ENCODE measurements around the gene GOLPH3L. TPM values are rescaled to one million over a fixed set of nuclear protein-coding genes. Genes with fewer than 3 reads are reported as not detected.
"Not testable (repeated sequence)": the region's sequence is repeated elsewhere in the genome, so short reads cannot be mapped to it uniquely, and the experiment has no call there.

The GOLPH3L gene
- total RNA-seq, 3 donors from 2014 or later: 11.2 to 11.9 (median 11.5) TPM

- H3K4me3 Mint-ChIP-seq: no peak overlapping the region
- H3K36me3 Mint-ChIP-seq (ENCODE audit: insufficient read depth): peaks cover 16% of the 10 kb centered on the region
- no peaks in the 10 kb centered on the region for H3K9me3 Mint-ChIP-seq
- no peak for ATAC-seq
- no peaks in the 10 kb centered on the region for H3K27me3 Mint-ChIP-seq (ENCODE audit: low read depth)
- DNase-seq: no peak
- peaks cover 19% of the 10 kb centered on the region for H3K4me1 Mint-ChIP-seq (ENCODE audit: low read depth)
Observed at GRCh38 chr1:150688763-150689162, 8.2 kb downstream of the GOLPH3L start.

DNA sequence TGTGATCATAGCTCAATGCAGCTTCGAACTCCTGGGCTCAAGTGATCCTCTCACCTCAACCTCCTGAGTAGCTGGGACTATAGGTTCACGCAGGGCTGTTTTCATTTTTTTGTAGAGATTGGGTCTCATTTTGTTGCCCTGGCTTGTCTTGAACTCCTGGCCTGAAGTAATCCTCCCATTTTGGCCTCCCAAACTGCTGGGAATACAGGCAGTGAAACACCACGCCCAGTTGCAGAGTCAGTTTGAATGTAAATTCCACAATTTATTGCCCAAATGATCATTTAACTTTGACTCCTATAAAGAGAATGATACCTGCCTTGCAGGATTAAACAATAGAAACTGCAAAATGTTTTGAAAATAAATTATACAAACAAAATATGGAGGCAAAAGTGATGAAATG lies 10.7 kb downstream of the GOLPH3L start:
- peaks cover 13% of the 10 kb centered on the region for H3K4me1 Mint-ChIP-seq (ENCODE audit: low read depth)

DNA sequence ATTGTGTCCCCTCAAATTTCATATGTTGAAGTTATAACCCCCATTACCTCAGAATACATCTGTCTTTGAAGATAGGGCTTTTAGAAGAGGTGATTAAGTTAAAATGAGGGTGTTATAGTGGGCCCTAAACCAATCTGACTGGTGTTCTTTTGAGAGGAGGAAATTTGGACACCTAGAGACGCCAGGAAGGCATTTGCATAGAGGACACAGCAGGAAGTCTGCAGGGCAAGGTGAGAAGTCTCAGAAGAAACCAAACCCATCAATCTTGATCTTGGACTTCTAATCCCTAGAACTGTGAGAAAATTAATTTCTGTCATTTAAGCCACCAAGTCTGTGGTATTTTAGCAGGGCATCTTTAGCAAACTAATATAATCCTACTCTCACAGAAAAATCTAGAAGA lies 13.0 kb downstream of the GOLPH3L start:
- ATAC-seq (no peak), DNase-seq (no peak)
- Mint-ChIP-seq H3K36me3 (ENCODE audit: insufficient read depth) (peaks cover 10% of the 10 kb centered on the region), H3K9me3 (no peaks in the 10 kb centered on the region), H3K4me3 (no peak overlapping the region), H3K27me3 (ENCODE audit: low read depth) (no peaks in the 10 kb centered on the region), H3K4me1 (ENCODE audit: low read depth) (peaks cover 10% of the 10 kb centered on the region)

More for the DNA sequence above, 10.7 kb downstream of the GOLPH3L start:
- Mint-ChIP-seq H3K9me3 (no peaks in the 10 kb centered on the region), H3K27me3 (ENCODE audit: low read depth) (no peaks in the 10 kb centered on the region), H3K36me3 (ENCODE audit: insufficient read depth) (peaks cover 8% of the 10 kb centered on the region), H3K4me3 (no peak overlapping the region)
- DNase-seq (no peak), ATAC-seq (no peak)

- Mint-ChIP-seq H3K9me3 (no peaks in the 10 kb centered on the region), H3K27me3 (ENCODE audit: low read depth) (no peaks in the 10 kb centered on the region), H3K4me3 (no peak overlapping the region), H3K36me3 (ENCODE audit: insufficient read depth) (peaks cover 8% of the 10 kb centered on the region), H3K4me1 (ENCODE audit: low read depth) (peaks cover 8% of the 10 kb centered on the region)
- DNase-seq (no peak), ATAC-seq (no peak)
Observed at GRCh38 chr1:150678988-150679387, 18.0 kb downstream of the GOLPH3L start.

DNA sequence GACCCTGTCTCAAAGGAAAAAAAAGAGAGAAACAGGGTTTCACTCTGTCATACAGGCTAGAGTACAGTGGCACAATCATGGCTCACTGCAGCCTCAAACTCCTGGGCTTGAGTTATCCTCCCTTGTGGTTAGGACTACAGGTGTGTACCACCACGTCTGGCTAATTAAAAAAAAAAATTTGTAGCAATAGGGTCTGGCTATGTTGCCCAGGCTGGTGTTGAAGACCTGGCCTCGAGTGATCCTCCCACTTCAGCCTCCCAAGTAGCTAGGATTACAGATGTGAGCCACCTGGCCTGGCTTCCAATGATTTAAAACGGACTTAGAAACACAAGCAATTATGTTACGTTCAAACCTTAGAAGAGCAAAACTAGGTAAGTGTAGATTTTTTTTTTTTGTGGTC lies 22.1 kb downstream of the GOLPH3L start:
- DNase-seq: no peak
- H3K4me1 Mint-ChIP-seq (ENCODE audit: low read depth): peaks cover 4% of the 10 kb centered on the region
- ATAC-seq: no peak
- peaks cover 7% of the 10 kb centered on the region for H3K36me3 Mint-ChIP-seq (ENCODE audit: insufficient read depth)
- no peaks in the 10 kb centered on the region for H3K9me3 Mint-ChIP-seq
- no peak overlapping the region for H3K4me3 Mint-ChIP-seq
- no peaks in the 10 kb centered on the region for H3K27me3 Mint-ChIP-seq (ENCODE audit: low read depth)

- no peaks in the 10 kb centered on the region for H3K27me3 Mint-ChIP-seq (ENCODE audit: low read depth)
- no peak for DNase-seq
- no peak overlapping the region for H3K4me3 Mint-ChIP-seq
- H3K9me3 Mint-ChIP-seq: no peaks in the 10 kb centered on the region
- peaks cover 22% of the 10 kb centered on the region for H3K36me3 Mint-ChIP-seq (ENCODE audit: insufficient read depth)
- ATAC-seq: no peak
- H3K4me1 Mint-ChIP-seq (ENCODE audit: low read depth): peaks cover 2% of the 10 kb centered on the region
Observed at GRCh38 chr1:150663321-150663720, 33.6 kb downstream of the GOLPH3L start.

DNA sequence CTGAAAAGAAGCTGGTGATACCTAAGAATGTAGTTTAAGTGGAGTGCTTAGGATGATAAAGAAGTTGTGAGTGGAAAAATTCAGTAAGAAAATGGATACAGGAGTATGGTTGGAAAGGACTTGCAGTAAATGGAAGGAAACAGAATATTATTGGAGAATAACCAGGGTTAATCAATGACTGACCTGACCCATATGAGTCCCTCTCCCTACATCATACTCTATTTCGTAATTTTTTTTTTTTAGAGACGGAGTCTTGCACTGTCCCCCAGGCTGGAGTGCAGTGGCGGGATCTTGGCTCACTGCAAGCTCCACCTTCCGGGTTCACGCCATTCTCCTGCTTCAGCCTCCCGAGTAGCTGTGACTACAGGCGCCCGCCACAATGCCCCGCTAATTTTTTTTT lies 34.1 kb downstream of the GOLPH3L start:
- Mint-ChIP-seq H3K27me3 (ENCODE audit: low read depth) (no peaks in the 10 kb centered on the region), H3K4me3 (no peak overlapping the region), H3K9me3 (no peaks in the 10 kb centered on the region), H3K36me3 (ENCODE audit: insufficient read depth) (peaks cover 25% of the 10 kb centered on the region), H3K4me1 (ENCODE audit: low read depth) (peaks cover 2% of the 10 kb centered on the region)
- DNase-seq (no peak), ATAC-seq (no peak)

DNA sequence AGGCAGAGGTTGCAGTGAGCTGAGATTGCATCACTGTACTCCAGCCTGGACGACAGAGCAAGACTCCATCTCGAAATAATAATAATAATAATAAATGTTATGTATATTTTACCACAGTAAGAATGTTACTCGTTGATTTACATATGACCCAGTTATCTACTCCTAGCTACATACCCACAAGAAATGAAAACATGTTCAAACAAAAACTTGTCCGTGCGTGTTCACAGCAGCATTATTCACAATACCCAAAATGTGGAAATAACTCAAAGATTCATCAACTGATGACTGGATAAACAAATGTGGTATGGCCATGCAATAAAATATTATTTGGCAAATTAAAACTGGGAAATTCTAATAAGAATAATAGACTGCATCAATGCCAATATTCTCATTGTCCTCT lies 35.8 kb downstream of the GOLPH3L start:
- no peaks in the 10 kb centered on the region for H3K27me3 Mint-ChIP-seq (ENCODE audit: low read depth)
- ATAC-seq (no peak), DNase-seq (no peak)
- H3K9me3 Mint-ChIP-seq: no peaks in the 10 kb centered on the region
- H3K4me3 Mint-ChIP-seq: no peak overlapping the region
- peaks cover 2% of the 10 kb centered on the region for H3K4me1 Mint-ChIP-seq (ENCODE audit: low read depth)
- peaks cover 28% of the 10 kb centered on the region for H3K36me3 Mint-ChIP-seq (ENCODE audit: insufficient read depth)

GRCh38 chr1:150660584-150660983 lies 36.4 kb downstream of the GOLPH3L start:
- ATAC-seq (no peak), DNase-seq (no peak)
- H3K4me3 Mint-ChIP-seq: no peak overlapping the region
- H3K9me3 Mint-ChIP-seq: no peaks in the 10 kb centered on the region
- peaks cover 30% of the 10 kb centered on the region for H3K36me3 Mint-ChIP-seq (ENCODE audit: insufficient read depth)
- peaks cover under 1% of the 10 kb centered on the region for H3K4me1 Mint-ChIP-seq (ENCODE audit: low read depth)
- no peaks in the 10 kb centered on the region for H3K27me3 Mint-ChIP-seq (ENCODE audit: low read depth)

GRCh38 chr1:150657064-150657463 lies 39.9 kb downstream of the GOLPH3L start:
- not testable (repeated sequence) for H3K4me1 Mint-ChIP-seq (ENCODE audit: low read depth); DNase-seq; H3K4me3 Mint-ChIP-seq; H3K27me3 Mint-ChIP-seq (ENCODE audit: low read depth); H3K9me3 Mint-ChIP-seq; ATAC-seq
- H3K36me3 Mint-ChIP-seq (ENCODE audit: insufficient read depth): peaks cover 25% of the 10 kb centered on the region

GRCh38 chr1:150654635-150655034 lies 42.3 kb downstream of the GOLPH3L start:
- not testable (repeated sequence) for ATAC-seq; H3K9me3 Mint-ChIP-seq; H3K4me3 Mint-ChIP-seq; H3K4me1 Mint-ChIP-seq (ENCODE audit: low read depth); DNase-seq; H3K27me3 Mint-ChIP-seq (ENCODE audit: low read depth)
- peaks cover 17% of the 10 kb centered on the region for H3K36me3 Mint-ChIP-seq (ENCODE audit: insufficient read depth)

- H3K36me3 Mint-ChIP-seq (ENCODE audit: insufficient read depth): peaks cover 26% of the 10 kb centered on the region
Observed at GRCh38 chr1:150650193-150650592, 46.8 kb downstream of the GOLPH3L start.

DNA sequence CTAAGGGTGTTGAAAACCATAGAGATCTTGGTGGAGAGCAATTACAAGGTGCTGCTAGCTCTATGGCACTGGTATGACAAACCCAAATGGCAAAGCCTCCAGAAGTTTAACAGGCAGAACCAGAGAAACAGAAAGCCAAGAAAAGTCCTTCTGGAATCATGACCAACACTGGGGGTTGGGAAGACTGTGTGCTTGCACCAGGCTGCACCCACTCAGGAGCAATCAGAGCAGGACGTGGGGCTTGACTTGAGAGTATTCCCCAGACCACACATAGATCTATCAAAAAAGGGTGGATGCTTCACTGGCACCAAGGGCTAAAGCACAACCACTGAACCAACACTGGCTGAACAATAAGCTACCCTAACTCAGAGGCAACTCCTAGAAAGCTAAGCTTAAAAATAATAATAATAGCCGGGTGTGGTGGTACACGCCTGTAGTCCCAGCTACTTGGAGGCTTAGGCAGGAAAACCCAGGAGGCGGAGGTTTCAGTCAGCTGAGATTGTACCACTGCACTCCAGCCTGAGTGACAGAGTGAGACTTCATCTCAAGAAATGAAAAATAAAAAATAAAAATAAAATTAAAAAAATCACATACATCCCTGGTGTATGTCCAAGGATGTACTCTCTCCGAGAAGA lies 47.4 kb downstream of the GOLPH3L start:
- Mint-ChIP-seq H3K9me3 (no peaks in the 10 kb centered on the region), H3K27me3 (ENCODE audit: low read depth) (no peaks in the 10 kb centered on the region), H3K4me1 (ENCODE audit: low read depth) (no peaks in the 10 kb centered on the region), H3K36me3 (ENCODE audit: insufficient read depth) (peaks cover 26% of the 10 kb centered on the region), H3K4me3 (no peak overlapping the region)
- DNase-seq (no peak), ATAC-seq (no peak)

More at GRCh38 chr1:150650193-150650592, 46.8 kb downstream of the GOLPH3L start:
- no peaks in the 10 kb centered on the region for H3K27me3 Mint-ChIP-seq (ENCODE audit: low read depth)
- ATAC-seq (no peak), DNase-seq (no peak)
- no peak overlapping the region for H3K4me3 Mint-ChIP-seq
- no peaks in the 10 kb centered on the region for H3K9me3 Mint-ChIP-seq
- no peaks in the 10 kb centered on the region for H3K4me1 Mint-ChIP-seq (ENCODE audit: low read depth)

GRCh38 chr1:150642296-150642695 lies 54.7 kb downstream of the GOLPH3L start:
- DNase-seq: no peak
- H3K4me3 Mint-ChIP-seq: no peak overlapping the region
- H3K36me3 Mint-ChIP-seq (ENCODE audit: insufficient read depth): peaks cover 10% of the 10 kb centered on the region
- no peak for ATAC-seq
- no peaks in the 10 kb centered on the region for H3K27me3 Mint-ChIP-seq (ENCODE audit: low read depth)
- no peaks in the 10 kb centered on the region for H3K9me3 Mint-ChIP-seq
- no peaks in the 10 kb centered on the region for H3K4me1 Mint-ChIP-seq (ENCODE audit: low read depth)

- H3K4me1 Mint-ChIP-seq (ENCODE audit: low read depth); DNase-seq; H3K4me3 Mint-ChIP-seq; H3K27me3 Mint-ChIP-seq (ENCODE audit: low read depth); H3K9me3 Mint-ChIP-seq; H3K36me3 Mint-ChIP-seq (ENCODE audit: insufficient read depth); ATAC-seq: not testable (repeated sequence)
Observed at GRCh38 chr1:150641126-150641815, 55.7 kb downstream of the GOLPH3L start.

Measured in activated T-cell treated with anti-CD3 and anti-CD28 coated beads, Interleukin-2, amount 50 U/mL, for 4 hours (primary cell).